Gastroesophageal sphincter (tissue), 3 donors: ENCODE measurements around the gene STT3B.

Experiments used
- CTCF ChIP-seq, 4 experiments: fragments of 200-600 bp in 2 of 4; fragments of 450-650 bp in 2 of 4; sonication (generic) in 1 of 4; IDR thresholded peaks; one replicate each; pipeline ENCODE4 v1.5.1; 2017 to 2019; ENCODE audit warnings: antibody characterized with exemption in 4 of 4, mild to moderate bottlenecking in 2 of 4, moderate library complexity in 2 of 4
- EP300 ChIP-seq: sonication (generic); formaldehyde crosslinking; IDR thresholded peaks from one replicate; pipeline ENCODE4 v1.6.1; 2017; ENCODE audit warnings: antibody characterized with exemption, mild to moderate bottlenecking
- POLR2A ChIP-seq, 2 donors: fragments of 450-650 bp; IDR thresholded peaks; one replicate each; pipeline ENCODE4 v1.6.1; 2017; ENCODE audit warnings: antibody characterized with exemption in 2 of 2, mild to moderate bottlenecking in 2 of 2, moderate library complexity in 1 of 2
- POLR2AphosphoS5 ChIP-seq: sonication (generic); formaldehyde crosslinking; IDR thresholded peaks from one replicate; pipeline ENCODE4 v1.6.1; 2017; ENCODE audit warnings: antibody characterized with exemption

- no peak for TF ChIP-seq POLR2AphosphoS5
- no peak for TF ChIP-seq CTCF (IDR thresholded peaks at IDR 0.05)
- no peak for TF ChIP-seq POLR2A (IDR thresholded peaks at IDR 0.05)
- no peak for TF ChIP-seq EP300
Measured at GRCh38 chr3:31654998-31655397, 122.3 kb downstream of the STT3B start.
